Mononuclear cell (primary cell): ENCODE data around the gene GLRX. TPM values are rescaled to one million over a fixed set of nuclear protein-coding genes. Genes with fewer than 3 reads are reported as not detected.
"Not testable (repeated sequence)": the region's sequence is repeated elsewhere in the genome, so short reads cannot be mapped to it uniquely, and the experiment has no call there.

ENCODE experiments used
- H3K27me3 ChIP-seq: 2 replicates; pipeline ENCODE4 v1.6.0; 2011; ENCODE audit warnings: low read length, control low read depth; ENCODE audit not compliant: insufficient read depth
- H3K4me1 ChIP-seq: 2 replicates; pipeline ENCODE4 v1.5.1; 2011; ENCODE audit warnings: mild to moderate bottlenecking, low read length, control low read depth; ENCODE audit not compliant: insufficient read depth
- H3K4me3 ChIP-seq: 2 replicates; pipeline ENCODE4 v1.5.1; 2011; ENCODE audit warnings: mild to moderate bottlenecking, low read length, moderate library complexity
- H3K9me3 ChIP-seq: 2 replicates; pipeline ENCODE4 v1.5.1; 2011; ENCODE audit warnings: low read depth, mild to moderate bottlenecking, control low read depth, low read length
- total RNA-seq: library from RNA; depleted of rRNA; stranded (reverse); fragments of >200 nt; gene quantifications from one replicate; pipeline ENCODE4 v1.2.3, GENCODE V29; 2012

The GLRX gene
- total RNA-seq = 28.8 TPM

GRCh38 chr5:95822542-95823181 lies at the start of gene GLRX:
Gene GLRX, minus strand, starts transcription at chr5:95822726. Its CDS starts 64 bp downstream, at chr5:95822662.
- H3K4me3 ChIP-seq = peak within 1 kb of the TSS; percentile 98
- H3K27me3 ChIP-seq = no peaks in the 10 kb centered on the region
- peaks cover 90% of the 10 kb centered on the region for H3K4me1 ChIP-seq
- H3K9me3 ChIP-seq = no peaks in the 10 kb centered on the region

DNA sequence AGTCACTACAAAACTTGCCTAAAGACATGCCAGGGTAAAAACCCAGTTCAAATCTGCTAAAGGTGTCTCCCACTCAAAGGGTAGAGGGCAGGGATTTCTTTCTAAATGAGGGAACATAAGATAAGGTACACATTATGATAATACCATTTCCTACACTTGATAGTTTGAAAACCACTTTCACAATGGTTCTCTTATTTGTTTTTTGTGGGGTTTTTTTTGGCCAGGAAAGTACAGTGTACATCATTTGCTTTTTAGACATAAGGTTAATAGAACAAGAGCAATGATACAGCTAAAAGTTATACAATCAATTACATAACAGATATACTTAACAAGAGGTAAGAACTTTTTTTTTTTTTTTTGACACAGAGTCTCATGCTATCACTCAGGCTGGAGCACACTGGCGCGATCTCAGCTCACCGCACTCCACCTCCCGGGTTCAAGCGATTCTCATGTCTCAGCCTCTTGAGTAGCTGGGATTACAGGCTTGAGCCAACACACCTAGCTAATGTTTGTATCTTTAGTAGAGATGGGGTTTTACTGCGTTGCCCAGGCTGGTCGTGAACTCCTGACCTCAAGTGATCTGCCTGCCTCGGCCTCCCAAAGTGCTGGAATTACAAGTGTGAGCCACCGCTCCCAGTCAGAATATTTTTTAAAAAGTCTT lies 48.8 kb upstream of the GLRX start:
- no peaks in the 10 kb centered on the region for H3K27me3 ChIP-seq
- H3K4me3 ChIP-seq = no peak overlapping the region
- H3K4me1 ChIP-seq = peaks cover 38% of the 10 kb centered on the region
- no peaks in the 10 kb centered on the region for H3K9me3 ChIP-seq

- Histone ChIP-seq H3K4me3 (no peak overlapping the region), H3K4me1 (peaks cover 38% of the 10 kb centered on the region), H3K9me3 (no peaks in the 10 kb centered on the region), H3K27me3 (no peaks in the 10 kb centered on the region)
Measured at GRCh38 chr5:95870105-95870672, 47.7 kb upstream of the GLRX start.

DNA sequence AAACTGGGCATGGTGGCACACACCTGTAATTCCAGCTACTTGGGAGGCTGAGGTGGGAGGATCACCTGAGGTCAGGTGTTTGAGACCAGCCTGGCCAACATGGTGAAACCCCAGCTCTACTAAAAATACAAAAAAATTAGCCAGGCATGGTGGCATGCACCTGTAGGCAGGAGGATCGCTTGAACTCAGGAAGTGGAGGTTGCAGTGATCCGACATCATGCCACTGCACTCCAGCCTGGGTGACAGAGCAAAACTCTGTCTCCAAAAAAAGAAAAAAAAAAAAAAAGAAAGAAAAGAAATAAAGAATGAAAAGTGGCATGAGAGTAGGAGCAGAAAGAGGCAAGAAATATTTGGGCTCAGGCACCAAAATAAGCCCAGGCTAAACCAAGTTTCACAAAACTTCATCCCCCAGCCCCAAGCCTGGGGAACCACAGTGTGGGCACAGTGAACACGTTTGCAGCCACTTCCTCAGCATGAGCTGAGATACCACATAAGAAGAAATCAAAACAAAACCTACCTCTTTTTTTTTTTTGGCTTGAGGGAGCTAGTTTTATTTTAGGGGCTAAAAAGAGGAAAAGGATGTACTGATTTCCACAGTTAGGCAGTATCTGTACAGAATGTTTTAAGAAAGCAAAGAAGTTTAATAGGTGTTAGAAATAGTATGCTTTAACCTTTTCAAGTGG lies 46.8 kb upstream of the GLRX start:
- H3K4me3 ChIP-seq, H3K9me3 ChIP-seq, H3K27me3 ChIP-seq: not testable (repeated sequence)
- H3K4me1 ChIP-seq = peaks cover 36% of the 10 kb centered on the region

DNA sequence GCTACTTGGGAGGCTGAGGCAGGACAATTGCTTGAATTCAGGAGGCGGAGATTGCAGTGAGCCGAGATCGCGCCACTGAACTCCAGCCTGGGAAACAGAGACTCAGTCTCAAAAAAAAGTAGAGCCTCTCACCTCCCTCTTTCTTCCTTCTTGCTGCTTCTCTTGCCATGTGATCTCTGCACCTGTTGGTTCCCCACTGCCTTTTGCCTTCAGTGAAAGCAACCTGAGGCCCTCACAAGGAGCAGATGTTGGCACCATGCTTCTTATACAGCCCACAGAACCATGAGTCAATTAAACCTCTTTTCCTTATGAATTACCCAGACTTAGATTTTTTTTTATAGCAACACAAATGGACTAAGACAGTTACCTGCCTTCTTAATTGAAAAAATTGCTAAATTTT lies 45.6 kb upstream of the GLRX start:
- peaks cover 35% of the 10 kb centered on the region for H3K4me1 ChIP-seq
- H3K4me3 ChIP-seq = no peak overlapping the region
- H3K9me3 ChIP-seq = no peaks in the 10 kb centered on the region
- H3K27me3 ChIP-seq = no peaks in the 10 kb centered on the region

DNA sequence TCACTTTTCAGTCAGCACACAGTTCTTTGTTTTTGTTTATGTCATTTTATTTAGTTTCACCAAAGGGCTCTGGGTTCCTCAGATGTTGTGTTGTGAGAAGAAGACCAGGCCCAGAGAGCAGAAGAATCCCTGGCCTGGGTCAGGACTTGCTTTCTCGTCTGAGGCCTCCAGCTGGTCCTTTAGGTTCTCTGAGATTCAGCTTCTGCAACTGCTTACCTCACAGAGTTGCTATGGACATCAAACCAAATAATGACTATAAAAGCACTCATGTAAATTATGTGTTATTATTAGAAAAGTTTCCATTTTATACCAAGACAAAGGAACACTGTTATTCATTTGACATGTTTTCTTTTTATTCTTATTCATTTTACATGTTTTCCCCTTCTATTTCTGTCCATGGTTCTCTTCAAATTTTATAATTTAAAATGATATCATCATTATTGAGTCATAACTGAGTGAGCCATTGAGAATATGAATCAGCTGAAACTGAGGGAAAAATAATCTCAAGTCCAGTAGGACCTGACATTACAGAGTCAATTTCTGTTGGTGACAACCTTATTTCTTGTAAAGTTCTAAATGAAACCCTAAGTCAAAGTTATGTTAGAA lies 44.0 kb upstream of the GLRX start:
- Histone ChIP-seq H3K9me3 (no peaks in the 10 kb centered on the region), H3K4me3 (no peak overlapping the region), H3K4me1 (peaks cover 51% of the 10 kb centered on the region), H3K27me3 (no peaks in the 10 kb centered on the region)

DNA sequence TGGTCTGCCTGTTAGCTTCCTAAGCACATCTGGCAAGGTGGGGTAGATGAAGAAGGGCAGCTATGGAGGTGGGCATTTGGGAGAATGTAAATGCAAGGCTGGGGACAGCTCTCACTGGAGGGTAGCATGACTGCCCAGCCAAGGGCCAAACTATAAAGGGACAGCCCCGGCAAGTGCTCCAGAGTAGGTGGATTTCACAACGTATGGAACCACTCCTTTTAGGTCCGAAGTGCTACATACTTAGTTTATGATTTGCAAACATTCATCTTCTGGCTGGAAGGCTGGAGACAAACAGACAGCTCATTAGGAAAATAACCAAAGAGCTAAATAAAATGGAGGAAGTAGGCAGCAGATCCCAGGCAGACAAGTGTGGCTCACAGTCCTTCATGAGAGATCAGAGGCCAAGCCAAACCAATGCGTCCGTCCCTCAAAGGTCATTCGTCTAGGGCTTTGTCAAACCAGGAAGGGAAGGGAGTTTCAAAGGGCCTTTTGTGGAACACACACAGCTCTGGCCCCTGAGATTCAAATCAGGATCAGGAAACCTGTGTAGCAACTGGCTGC lies 42.5 kb upstream of the GLRX start:
- Histone ChIP-seq H3K4me1 (peaks cover 43% of the 10 kb centered on the region), H3K9me3 (no peaks in the 10 kb centered on the region), H3K4me3 (no peak overlapping the region), H3K27me3 (no peaks in the 10 kb centered on the region)

DNA sequence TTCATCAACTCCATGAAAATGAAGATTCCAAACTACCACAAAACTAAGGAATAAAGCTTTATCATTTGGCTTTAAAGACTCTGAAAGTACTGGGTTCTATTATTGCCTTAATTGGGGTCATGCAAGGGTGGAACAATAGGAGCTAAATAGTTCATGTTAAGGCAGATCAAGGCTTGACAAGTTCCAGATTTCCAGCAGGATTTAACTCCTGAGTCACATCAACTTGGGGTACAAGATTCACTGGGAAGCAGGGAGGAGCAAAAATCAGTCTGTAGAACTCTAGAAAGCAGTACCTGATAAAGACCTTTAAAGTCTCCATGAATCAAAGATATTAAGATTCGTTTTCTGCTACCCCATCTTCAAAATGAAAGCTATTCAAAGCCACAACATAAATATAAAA lies 41.9 kb upstream of the GLRX start:
- Histone ChIP-seq H3K9me3 (no peaks in the 10 kb centered on the region), H3K27me3 (no peaks in the 10 kb centered on the region), H3K4me1 (peaks cover 40% of the 10 kb centered on the region), H3K4me3 (no peak overlapping the region)

DNA sequence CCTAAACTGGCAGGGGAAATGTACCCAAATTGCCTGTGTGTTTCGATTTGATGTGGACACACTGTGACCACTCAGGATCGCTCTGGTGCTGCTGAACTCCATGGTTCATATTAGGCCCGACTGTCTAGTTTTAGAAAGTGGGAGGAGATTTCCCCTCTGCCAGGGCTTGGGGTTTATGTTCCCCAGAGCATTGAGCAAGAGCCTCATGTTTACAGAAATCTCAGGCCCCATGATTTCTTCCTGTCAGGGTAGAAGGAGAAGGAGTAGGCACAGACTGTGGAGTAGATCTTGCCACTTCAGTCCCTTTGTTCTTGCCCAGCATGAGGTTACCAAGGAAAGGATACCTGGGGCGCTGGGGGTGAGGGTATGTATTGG lies 40.8 kb upstream of the GLRX start:
- H3K4me3 ChIP-seq = no peak overlapping the region
- peaks cover 38% of the 10 kb centered on the region for H3K4me1 ChIP-seq
- H3K27me3 ChIP-seq = no peaks in the 10 kb centered on the region
- H3K9me3 ChIP-seq = no peaks in the 10 kb centered on the region

GRCh38 chr5:95862671-95863382 lies 40.3 kb upstream of the GLRX start:
- Histone ChIP-seq H3K4me3 (no peak overlapping the region), H3K4me1 (peaks cover 37% of the 10 kb centered on the region), H3K27me3 (no peaks in the 10 kb centered on the region), H3K9me3 (no peaks in the 10 kb centered on the region)

GRCh38 chr5:95861864-95862561 lies 39.5 kb upstream of the GLRX start:
- Histone ChIP-seq H3K4me1 (peaks cover 37% of the 10 kb centered on the region), H3K9me3 (no peaks in the 10 kb centered on the region), H3K27me3 (no peaks in the 10 kb centered on the region), H3K4me3 (no peak overlapping the region)

GRCh38 chr5:95861221-95861863 lies 38.8 kb upstream of the GLRX start:
- Histone ChIP-seq H3K4me1 (peaks cover 37% of the 10 kb centered on the region), H3K27me3 (no peaks in the 10 kb centered on the region), H3K9me3 (no peaks in the 10 kb centered on the region), H3K4me3 (no peak overlapping the region)

DNA sequence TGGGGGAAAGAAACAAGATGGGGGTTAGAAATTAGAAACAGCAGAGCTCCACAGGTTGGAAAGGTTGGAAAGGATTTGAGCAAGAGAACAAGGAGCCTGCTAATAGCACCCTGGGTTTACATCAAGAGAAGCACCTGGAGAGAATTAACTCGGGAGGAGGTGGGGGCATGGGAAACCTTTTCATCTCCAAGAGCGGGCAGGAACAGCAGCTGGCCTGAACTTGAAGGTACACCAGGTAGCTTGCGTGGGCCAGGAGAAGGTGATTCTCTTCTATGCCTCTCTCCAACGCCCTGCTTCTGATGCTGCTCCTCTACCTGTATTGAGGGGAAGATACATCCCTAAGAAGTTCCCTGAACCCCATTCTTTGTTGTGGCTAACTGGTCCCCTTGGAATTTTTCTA lies 37.1 kb upstream of the GLRX start:
- H3K4me3 ChIP-seq = no peak overlapping the region
- no peaks in the 10 kb centered on the region for H3K27me3 ChIP-seq
- peaks cover 37% of the 10 kb centered on the region for H3K4me1 ChIP-seq
- no peaks in the 10 kb centered on the region for H3K9me3 ChIP-seq
